ENCODE measurements around the gene OS9.
"Not testable (repeated sequence)": the region's sequence is repeated elsewhere in the genome, so short reads cannot be mapped to it uniquely, and the experiment has no call there.

Gene OS9

GRCh38 chr12:57695770-57696432, 2.0 kb downstream of the OS9 start:
- no peak for DNase-seq

GRCh38 chr12:57697076-57697475, 3.1 kb downstream of the OS9 start:
- no peak for DNase-seq

GRCh38 chr12:57698414-57698813, 4.5 kb downstream of the OS9 start:
- DNase-seq, result no peak

- DNase-seq, result no peak
Measured at GRCh38 chr12:57700317-57700716, 6.4 kb downstream of the OS9 start.

- DNase-seq, result no peak
Measured at GRCh38 chr12:57707250-57707649, 13.3 kb downstream of the OS9 start.

- no peak for DNase-seq
Measured at GRCh38 chr12:57708296-57708695, 14.4 kb downstream of the OS9 start.

- DNase-seq, result no peak
Measured at GRCh38 chr12:57712701-57713100, 18.8 kb downstream of the OS9 start.

- no peak for DNase-seq
Measured at GRCh38 chr12:57713209-57713608, 19.3 kb downstream of the OS9 start.

- not testable (repeated sequence) for DNase-seq
Measured at GRCh38 chr12:57715036-57715748, 21.3 kb downstream of the OS9 start.

- DNase-seq, result no peak
Measured at GRCh38 chr12:57715786-57716185, 21.9 kb downstream of the OS9 start.

- DNase-seq, result no peak
Measured at GRCh38 chr12:57716305-57716704, 22.4 kb downstream of the OS9 start.

- no peak for DNase-seq
Measured at GRCh38 chr12:57717131-57717530, 23.2 kb downstream of the OS9 start.

- no peak for DNase-seq
Measured at GRCh38 chr12:57717846-57718640, 24.1 kb downstream of the OS9 start.

- no peak for DNase-seq
Measured at GRCh38 chr12:57718641-57719528, 25.0 kb downstream of the OS9 start.

- no peak for DNase-seq
Measured at GRCh38 chr12:57719777-57720605, 26.1 kb downstream of the OS9 start.

- no peak for DNase-seq
Measured at GRCh38 chr12:57720606-57721595, 27.0 kb downstream of the OS9 start.

GRCh38 chr12:57721846-57722608, 28.1 kb downstream of the OS9 start:
- DNase-seq, result not testable (repeated sequence)

- no peak for DNase-seq
Measured at GRCh38 chr12:57722716-57723629, 29.0 kb downstream of the OS9 start.

- no peak for DNase-seq
Measured at GRCh38 chr12:57723630-57723962, 29.7 kb downstream of the OS9 start.

All from NCI-H526 (cell line).